ENCODE measurements around the gene CRTC3. TPM values are rescaled to one million over a fixed set of nuclear protein-coding genes. Genes with fewer than 3 reads are reported as not detected.
"Not testable (repeated sequence)": the region's sequence is repeated elsewhere in the genome, so short reads cannot be mapped to it uniquely, and the experiment has no call there.

CRTC3 gene
- total RNA-seq, 4 donors from 2014 or later: 46.4 to 66.8 (median 59.8) TPM

GRCh38 chr15:90496791-90497190 is 32.9 kb upstream of the CRTC3 start:
- WGBS: 43% methylated on average over 3 of the region's 3 CpGs
- H3K27me3 ChIP-seq: no peaks in the 10 kb centered on the region
- no peak for TF ChIP-seq POLR2A (IDR thresholded peaks at IDR 0.05; ENCODE audit: low read depth)
- TF ChIP-seq CTCF (IDR thresholded peaks at IDR 0.05): no peak
- no peak for TF ChIP-seq EP300 (IDR thresholded peaks at IDR 0.05)
- no peak for TF ChIP-seq POLR2AphosphoS5 (IDR thresholded peaks at IDR 0.05)
- intact Hi-C loops (cut with DNase I): no loop called here
- peaks cover 82 to 100% (median 95%) of the 10 kb centered on the region in 4 donors for H3K36me3 ChIP-seq
- peaks cover 0 to 7% (median 0%) of the 10 kb centered on the region in 4 donors for H3K4me1 ChIP-seq
- no peak overlapping the region for H3K27ac ChIP-seq (replicated peaks in 1 of 4)
- no peak for DNase-seq (ENCODE audit: extremely low spot score)
- H3K9me3 ChIP-seq: no peaks in the 10 kb centered on the region
- H3K4me3 ChIP-seq: no peak overlapping the region

GRCh38 chr15:90497376-90497775 is 32.3 kb upstream of the CRTC3 start:
- peaks cover 0 to 7% (median 0%) of the 10 kb centered on the region in 4 donors for H3K4me1 ChIP-seq
- TF ChIP-seq POLR2A (IDR thresholded peaks at IDR 0.05; ENCODE audit: low read depth): no peak
- TF ChIP-seq CTCF (IDR thresholded peaks at IDR 0.05): no peak
- no peak for TF ChIP-seq POLR2AphosphoS5 (IDR thresholded peaks at IDR 0.05)
- no peak for TF ChIP-seq EP300 (IDR thresholded peaks at IDR 0.05)
- H3K9me3 ChIP-seq: no peaks in the 10 kb centered on the region
- no peaks in the 10 kb centered on the region for H3K27me3 ChIP-seq
- no peak for DNase-seq (ENCODE audit: extremely low spot score)
- intact Hi-C loops (cut with DNase I): no loop called here
- peaks cover 77 to 100% (median 95%) of the 10 kb centered on the region in 4 donors for H3K36me3 ChIP-seq
- H3K4me3 ChIP-seq: no peak overlapping the region
- 65% methylated on average over 3 of the region's 3 CpGs for WGBS
- no peak overlapping the region for H3K27ac ChIP-seq (replicated peaks in 1 of 4)

DNA sequence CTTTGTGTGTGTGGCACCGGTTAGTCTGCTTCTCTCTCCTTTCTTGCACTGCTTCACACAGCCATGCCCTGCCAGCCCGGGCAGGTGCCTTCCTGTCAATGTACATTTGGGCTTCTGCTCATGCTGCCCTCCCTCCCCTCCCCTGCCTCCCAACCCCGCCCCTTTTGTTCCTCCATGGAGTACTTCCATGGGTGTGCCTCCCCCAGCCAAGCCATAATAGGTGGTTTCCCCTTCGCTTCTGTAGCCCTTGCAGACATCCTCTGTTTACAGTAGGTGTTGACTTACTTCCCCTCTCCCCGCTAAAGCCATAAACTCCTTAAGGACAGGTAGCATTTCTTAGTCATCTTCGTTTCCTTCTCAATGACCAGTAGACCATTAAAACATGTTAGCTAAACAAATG is 31.8 kb upstream of the CRTC3 start:
- no peaks in the 10 kb centered on the region for H3K9me3 ChIP-seq
- no peak overlapping the region for H3K27ac ChIP-seq (replicated peaks in 1 of 4)
- no peak overlapping the region for H3K4me3 ChIP-seq
- TF ChIP-seq POLR2AphosphoS5 (IDR thresholded peaks at IDR 0.05) (no peak), POLR2A (IDR thresholded peaks at IDR 0.05; ENCODE audit: low read depth) (no peak), CTCF (IDR thresholded peaks at IDR 0.05) (no peak), EP300 (IDR thresholded peaks at IDR 0.05) (no peak)
- intact Hi-C loops (cut with DNase I): no loop called here
- H3K36me3 ChIP-seq: peaks cover 76 to 100% (median 95%) of the 10 kb centered on the region in 4 donors
- no peak for DNase-seq (ENCODE audit: extremely low spot score)
- no peaks in the 10 kb centered on the region for H3K27me3 ChIP-seq
- peaks cover 0 to 7% (median 0%) of the 10 kb centered on the region in 4 donors for H3K4me1 ChIP-seq
- WGBS: 78% methylated on average over 6 of the region's 6 CpGs

DNA sequence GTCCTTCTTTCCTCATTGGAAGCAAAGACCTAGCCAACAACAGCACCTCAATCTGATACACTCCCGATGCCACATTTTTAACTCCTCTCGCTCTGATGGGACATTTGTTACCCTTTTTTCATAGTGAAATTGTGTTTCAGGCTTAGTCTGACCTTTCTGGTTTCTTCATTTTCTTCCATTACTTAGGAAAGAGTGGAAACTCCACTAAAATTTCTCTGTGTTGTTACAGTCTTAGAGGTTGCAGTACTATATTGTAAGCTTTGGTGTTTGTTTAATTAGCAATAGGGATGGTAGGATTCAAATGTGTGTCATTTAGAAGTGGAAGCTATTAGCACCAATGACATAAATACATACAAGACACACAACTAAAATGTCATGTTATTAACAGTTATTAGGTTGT is 29.6 kb upstream of the CRTC3 start:
- WGBS: 89% methylated on average over 2 of the region's 2 CpGs
- intact Hi-C loops (cut with DNase I): no loop called here
- H3K9me3 ChIP-seq: no peaks in the 10 kb centered on the region
- H3K27me3 ChIP-seq: no peaks in the 10 kb centered on the region
- TF ChIP-seq EP300 (IDR thresholded peaks at IDR 0.05): no peak
- TF ChIP-seq POLR2AphosphoS5 (IDR thresholded peaks at IDR 0.05): no peak
- no peak for TF ChIP-seq CTCF (IDR thresholded peaks at IDR 0.05)
- TF ChIP-seq POLR2A (IDR thresholded peaks at IDR 0.05; ENCODE audit: low read depth): no peak
- peaks cover 0 to 7% (median 0%) of the 10 kb centered on the region in 4 donors for H3K4me1 ChIP-seq
- no peak overlapping the region for H3K27ac ChIP-seq (replicated peaks in 1 of 4)
- no peak overlapping the region for H3K4me3 ChIP-seq
- DNase-seq (ENCODE audit: extremely low spot score): no peak
- peaks cover 56 to 83% (median 78%) of the 10 kb centered on the region in 4 donors for H3K36me3 ChIP-seq

GRCh38 chr15:90501898-90502297 is 27.8 kb upstream of the CRTC3 start:
- WGBS: 75% methylated on average over 4 of the region's 4 CpGs

GRCh38 chr15:90510781-90511180 is 18.9 kb upstream of the CRTC3 start:
- WGBS: 97% methylated on average over 5 of the region's 29 CpGs
- H3K9me3 ChIP-seq; H3K27me3 ChIP-seq; H3K4me3 ChIP-seq; DNase-seq (ENCODE audit: extremely low spot score); H3K27ac ChIP-seq (replicated peaks in 1 of 4); H3K36me3 ChIP-seq; intact Hi-C loops (cut with DNase I); H3K4me1 ChIP-seq: not testable (repeated sequence)

More at GRCh38 chr15:90501898-90502297, 27.8 kb upstream of the CRTC3 start:
- Histone ChIP-seq H3K4me1 (peaks cover 0 to 4% (median 0%) of the 10 kb centered on the region in 4 donors), H3K27ac (replicated peaks in 1 of 4) (no peak overlapping the region), H3K9me3 (no peaks in the 10 kb centered on the region), H3K36me3 (peaks cover 51 to 68% (median 64%) of the 10 kb centered on the region in 4 donors), H3K27me3 (no peaks in the 10 kb centered on the region), H3K4me3 (no peak overlapping the region)
- intact Hi-C loops (cut with DNase I): no loop called here
- TF ChIP-seq POLR2AphosphoS5 (IDR thresholded peaks at IDR 0.05) (no peak), EP300 (IDR thresholded peaks at IDR 0.05) (no peak), CTCF (IDR thresholded peaks at IDR 0.05) (no peak), POLR2A (IDR thresholded peaks at IDR 0.05; ENCODE audit: low read depth) (no peak)
- no peak for DNase-seq (ENCODE audit: extremely low spot score)

GRCh38 chr15:90511211-90511618 is 18.5 kb upstream of the CRTC3 start:
- H3K9me3 ChIP-seq; intact Hi-C loops (cut with DNase I); H3K27me3 ChIP-seq; H3K27ac ChIP-seq (replicated peaks in 1 of 4); H3K4me3 ChIP-seq; H3K36me3 ChIP-seq; H3K4me1 ChIP-seq; DNase-seq (ENCODE audit: extremely low spot score): not testable (repeated sequence)
- WGBS: 92% methylated on average over 13 of the region's 13 CpGs

Measured in esophagus muscularis mucosa (tissue), 4 donors.